WTC11 (cell line): ENCODE data around the gene PRDM1. TPM values are rescaled to one million over a fixed set of nuclear protein-coding genes. Genes with fewer than 3 reads are reported as not detected.
A peak's percentile ranks its signal among the peaks of the same experiment; 100 is the strongest.

Experiments
- ATAC-seq: fragments of 200-7000 bp; cut with Tn5 transposase; 2 replicates; pipeline ENCODE4 v1.10.0; 2021; ENCODE audit warnings: mild to moderate bottlenecking, moderate library complexity
- CTCF ChIA-PET: fragments of 300-600 bp; sonication (Branson Sonifier 250); formaldehyde crosslinking; loops from one replicate; lab custom pipeline; 2021; ENCODE audit warnings: antibody characterized with exemption; lab: Charles Lee
- POLR2A ChIA-PET: fragments of 350-600 bp; sonication (Branson Sonifier 250); formaldehyde crosslinking; loops from one replicate; lab custom pipeline; 2021; ENCODE audit warnings: antibody characterized with exemption; lab: Charles Lee
- DNase-seq: peaks from one replicate; pipeline ENCODE4 v3.0.0; 2021; ENCODE audit warnings: low spot score
- H3K27ac Mint-ChIP-seq: 2 replicates; pipeline ENCODE4 v1.8.0; 2021; ENCODE audit warnings: mixed read lengths
- H3K27me3 Mint-ChIP-seq: 2 replicates; pipeline ENCODE4 v1.8.0; 2021; ENCODE audit warnings: low read depth, mild to moderate bottlenecking, moderate library complexity, mixed read lengths
- H3K36me3 Mint-ChIP-seq: 2 replicates; pipeline ENCODE4 v1.8.0; 2021; ENCODE audit warnings: mixed read lengths
- H3K4me1 Mint-ChIP-seq: 2 replicates; pipeline ENCODE4 v1.8.0; 2022; ENCODE audit warnings: mixed read lengths
- H3K4me3 Mint-ChIP-seq: 2 replicates; pipeline ENCODE4 v1.8.0; 2021; ENCODE audit warnings: mild to moderate bottlenecking, moderate library complexity, mixed read lengths
- H3K9me3 Mint-ChIP-seq: 2 replicates; pipeline ENCODE4 v1.8.0; 2021; ENCODE audit warnings: mixed read lengths
- CREM ChIP-seq: sonication (generic); formaldehyde crosslinking; IDR thresholded peaks from 2 replicates; pipeline ENCODE4 v1.8.1; 2022; ENCODE audit warnings: mild to moderate bottlenecking, missing genetic modification reagents, moderate library complexity
- EMX1 ChIP-seq: fragments of 250-450 bp; sonication (Bioruptor Pico); IDR thresholded peaks from 2 replicates; pipeline ENCODE4 v1.8.0; 2021; ENCODE audit warnings: mild to moderate bottlenecking
- ETV6 ChIP-seq: sonication (generic); formaldehyde crosslinking; IDR thresholded peaks from 2 replicates; pipeline ENCODE4 v1.8.1; 2022; ENCODE audit warnings: mild to moderate bottlenecking, missing genetic modification reagents
- FOXJ3 ChIP-seq: sonication (generic); formaldehyde crosslinking; IDR thresholded peaks from 2 replicates; pipeline ENCODE4 v1.9.0; 2021; ENCODE audit warnings: missing genetic modification reagents, mild to moderate bottlenecking, borderline replicate concordance
- FOXP1 ChIP-seq: sonication (generic); formaldehyde crosslinking; IDR thresholded peaks from 2 replicates; pipeline ENCODE4 v1.8.0; 2022; ENCODE audit warnings: missing genetic modification reagents, mild to moderate bottlenecking, moderate library complexity, borderline replicate concordance
- GRHL2 ChIP-seq: fragments of 250-450 bp; sonication (Bioruptor Pico); IDR thresholded peaks from 2 replicates; pipeline ENCODE4 v1.8.0; 2022; ENCODE audit warnings: mild to moderate bottlenecking, moderate library complexity; ENCODE audit not compliant: insufficient replicate concordance, severe bottlenecking
- KAT7 ChIP-seq: sonication (generic); formaldehyde crosslinking; IDR thresholded peaks from 2 replicates; pipeline ENCODE4 v1.8.1; 2023; ENCODE audit warnings: missing genetic modification reagents, mild to moderate bottlenecking, borderline replicate concordance
- MLX ChIP-seq: sonication (generic); formaldehyde crosslinking; IDR thresholded peaks from 2 replicates; pipeline ENCODE4 v1.8.1; 2023; ENCODE audit warnings: mild to moderate bottlenecking, missing genetic modification reagents, moderate library complexity
- NR2C2 ChIP-seq: sonication (generic); formaldehyde crosslinking; IDR thresholded peaks from 2 replicates; pipeline ENCODE4 v1.8.0; 2022; ENCODE audit warnings: mild to moderate bottlenecking, missing genetic modification reagents
- PRDM15 ChIP-seq: sonication (generic); formaldehyde crosslinking; IDR thresholded peaks from 2 replicates; pipeline ENCODE4 v1.8.0; 2022; ENCODE audit warnings: missing genetic modification reagents
- SMAD3 ChIP-seq: sonication (generic); formaldehyde crosslinking; IDR thresholded peaks from 2 replicates; pipeline ENCODE4 v1.8.0; 2022; ENCODE audit warnings: missing genetic modification reagents, mild to moderate bottlenecking, borderline replicate concordance
- SP1 ChIP-seq: sonication (generic); formaldehyde crosslinking; conservative IDR thresholded peaks from 2 replicates; pipeline ENCODE4 v1.8.1; 2022; ENCODE audit warnings: missing genetic modification reagents
- TEAD4 ChIP-seq: sonication (generic); formaldehyde crosslinking; IDR thresholded peaks from 2 replicates; pipeline ENCODE4 v1.8.0; 2022; ENCODE audit warnings: mild to moderate bottlenecking, missing genetic modification reagents
- ZMAT4 ChIP-seq: fragments of 250-450 bp; sonication (Bioruptor Pico); IDR thresholded peaks from 2 replicates; pipeline ENCODE4 v1.9.0; 2021; ENCODE audit warnings: mild to moderate bottlenecking
- ZNF281 ChIP-seq: sonication (generic); formaldehyde crosslinking; IDR thresholded peaks from 2 replicates; pipeline ENCODE4 v1.8.0; 2023; ENCODE audit warnings: mild to moderate bottlenecking, missing genetic modification reagents
- ZNF317 ChIP-seq: sonication (generic); formaldehyde crosslinking; IDR thresholded peaks from 2 replicates; pipeline ENCODE4 v1.8.1; 2023; ENCODE audit warnings: low read depth, mild to moderate bottlenecking, moderate library complexity, missing genetic modification reagents, borderline replicate concordance
- ZNF671 ChIP-seq: fragments of 250-450 bp; sonication (Bioruptor Pico); IDR thresholded peaks from 2 replicates; pipeline ENCODE4 v1.8.0; 2021; ENCODE audit warnings: mild to moderate bottlenecking
- ZSCAN18 ChIP-seq: fragments of 250-450 bp; sonication (Bioruptor Pico); IDR thresholded peaks from 2 replicates; pipeline ENCODE4 v2.1.2; 2022; ENCODE audit warnings: mild to moderate bottlenecking, moderate library complexity
- total RNA-seq: library from RNA; stranded (reverse); gene quantifications from 3 replicates; pipeline ENCODE4 v1.2.3, GENCODE V29; 2021
- TF ChIP-seq, protein P1 (sequence below): sonication (generic); formaldehyde crosslinking; IDR thresholded peaks from 2 replicates; pipeline ENCODE4 v1.8.1; 2023; ENCODE audit warnings: mild to moderate bottlenecking, missing genetic modification reagents
- TF ChIP-seq, protein P2 (sequence below): sonication (generic); formaldehyde crosslinking; IDR thresholded peaks from 2 replicates; pipeline ENCODE4 v1.8.0; 2023; ENCODE audit warnings: missing genetic modification reagents, mild to moderate bottlenecking, borderline replicate concordance

Gene PRDM1
- total RNA-seq, 1 experiment from 2014 or later = 1.8 TPM

- TF ChIP-seq PRDM15 (CRISPR knock-in tag) = no peak
- no peak for TF ChIP-seq ZNF317 (CRISPR knock-in tag)
- no peak for TF ChIP-seq SMAD3 (CRISPR knock-in tag)
- no peak for TF ChIP-seq ZMAT4 (CRISPR knock-in tag)
- TF ChIP-seq, protein P1, sequence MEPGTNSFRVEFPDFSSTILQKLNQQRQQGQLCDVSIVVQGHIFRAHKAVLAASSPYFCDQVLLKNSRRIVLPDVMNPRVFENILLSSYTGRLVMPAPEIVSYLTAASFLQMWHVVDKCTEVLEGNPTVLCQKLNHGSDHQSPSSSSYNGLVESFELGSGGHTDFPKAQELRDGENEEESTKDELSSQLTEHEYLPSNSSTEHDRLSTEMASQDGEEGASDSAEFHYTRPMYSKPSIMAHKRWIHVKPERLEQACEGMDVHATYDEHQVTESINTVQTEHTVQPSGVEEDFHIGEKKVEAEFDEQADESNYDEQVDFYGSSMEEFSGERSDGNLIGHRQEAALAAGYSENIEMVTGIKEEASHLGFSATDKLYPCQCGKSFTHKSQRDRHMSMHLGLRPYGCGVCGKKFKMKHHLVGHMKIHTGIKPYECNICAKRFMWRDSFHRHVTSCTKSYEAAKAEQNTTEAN (CRISPR knock-in tag) = no peak
- TF ChIP-seq ZSCAN18 (CRISPR knock-in tag) = no peak
- TF ChIP-seq FOXP1 = peak; percentile 50; the same call in 1 of the 2 replicates
- TF ChIP-seq, protein P2, sequence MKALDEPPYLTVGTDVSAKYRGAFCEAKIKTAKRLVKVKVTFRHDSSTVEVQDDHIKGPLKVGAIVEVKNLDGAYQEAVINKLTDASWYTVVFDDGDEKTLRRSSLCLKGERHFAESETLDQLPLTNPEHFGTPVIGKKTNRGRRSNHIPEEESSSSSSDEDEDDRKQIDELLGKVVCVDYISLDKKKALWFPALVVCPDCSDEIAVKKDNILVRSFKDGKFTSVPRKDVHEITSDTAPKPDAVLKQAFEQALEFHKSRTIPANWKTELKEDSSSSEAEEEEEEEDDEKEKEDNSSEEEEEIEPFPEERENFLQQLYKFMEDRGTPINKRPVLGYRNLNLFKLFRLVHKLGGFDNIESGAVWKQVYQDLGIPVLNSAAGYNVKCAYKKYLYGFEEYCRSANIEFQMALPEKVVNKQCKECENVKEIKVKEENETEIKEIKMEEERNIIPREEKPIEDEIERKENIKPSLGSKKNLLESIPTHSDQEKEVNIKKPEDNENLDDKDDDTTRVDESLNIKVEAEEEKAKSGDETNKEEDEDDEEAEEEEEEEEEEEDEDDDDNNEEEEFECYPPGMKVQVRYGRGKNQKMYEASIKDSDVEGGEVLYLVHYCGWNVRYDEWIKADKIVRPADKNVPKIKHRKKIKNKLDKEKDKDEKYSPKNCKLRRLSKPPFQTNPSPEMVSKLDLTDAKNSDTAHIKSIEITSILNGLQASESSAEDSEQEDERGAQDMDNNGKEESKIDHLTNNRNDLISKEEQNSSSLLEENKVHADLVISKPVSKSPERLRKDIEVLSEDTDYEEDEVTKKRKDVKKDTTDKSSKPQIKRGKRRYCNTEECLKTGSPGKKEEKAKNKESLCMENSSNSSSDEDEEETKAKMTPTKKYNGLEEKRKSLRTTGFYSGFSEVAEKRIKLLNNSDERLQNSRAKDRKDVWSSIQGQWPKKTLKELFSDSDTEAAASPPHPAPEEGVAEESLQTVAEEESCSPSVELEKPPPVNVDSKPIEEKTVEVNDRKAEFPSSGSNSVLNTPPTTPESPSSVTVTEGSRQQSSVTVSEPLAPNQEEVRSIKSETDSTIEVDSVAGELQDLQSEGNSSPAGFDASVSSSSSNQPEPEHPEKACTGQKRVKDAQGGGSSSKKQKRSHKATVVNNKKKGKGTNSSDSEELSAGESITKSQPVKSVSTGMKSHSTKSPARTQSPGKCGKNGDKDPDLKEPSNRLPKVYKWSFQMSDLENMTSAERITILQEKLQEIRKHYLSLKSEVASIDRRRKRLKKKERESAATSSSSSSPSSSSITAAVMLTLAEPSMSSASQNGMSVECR (CRISPR knock-in tag) = no peak
- peak; percentile 46; the same call in 1 of the 2 replicates for TF ChIP-seq SP1
- TF ChIP-seq, all 79 proteins: peak for 8
These were observed at the start of gene PRDM1 (continued) for GRCh38 chr6:106085984-106086813.

DNA sequence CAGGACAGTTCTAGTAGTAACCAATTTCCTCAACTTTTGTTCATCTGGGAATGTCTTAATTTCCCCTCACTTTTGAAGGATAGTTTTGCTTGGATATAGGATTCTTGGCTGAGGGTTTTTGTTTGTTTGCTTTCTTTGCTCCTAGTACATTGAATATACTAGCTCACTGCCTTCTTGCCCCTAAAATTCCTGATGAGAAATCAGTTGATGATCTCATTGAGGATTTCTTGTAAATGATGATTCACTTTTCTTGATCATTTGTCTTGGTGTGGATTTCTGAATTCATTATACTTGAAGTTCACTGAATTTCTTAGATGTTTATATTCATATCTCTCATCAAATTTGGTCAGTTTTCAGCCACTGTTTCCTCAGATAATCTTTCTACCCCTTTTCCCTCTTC is 49.1 kb upstream of the PRDM1 start:
- Mint-ChIP-seq H3K27ac (no peak overlapping the region), H3K4me3 (no peak overlapping the region), H3K27me3 (no peaks in the 10 kb centered on the region), H3K9me3 (peaks cover 22% of the 10 kb centered on the region), H3K4me1 (no peaks in the 10 kb centered on the region), H3K36me3 (peaks cover 5% of the 10 kb centered on the region)
- TF ChIP-seq TEAD4 (CRISPR knock-in tag) (no peak), ETV6 (CRISPR knock-in tag) (no peak), MLX (CRISPR knock-in tag) (no peak), FOXJ3 (CRISPR knock-in tag) (no peak), CREM (no peak), ZNF671 (CRISPR knock-in tag) (no peak), KAT7 (CRISPR knock-in tag) (no peak), ZNF281 (no peak), EMX1 (CRISPR knock-in tag) (no peak), NR2C2 (CRISPR knock-in tag) (no peak), GRHL2 (CRISPR knock-in tag) (no peak)
- CTCF ChIA-PET = no interaction called here
- no peak for DNase-seq
- POLR2A ChIA-PET = no interaction called here
- no peak for ATAC-seq
